EL (cell line): ENCODE data around the gene RNF149.
"Not testable (repeated sequence)": the region's sequence is repeated elsewhere in the genome, so short reads cannot be mapped to it uniquely, and the experiment has no call there.

Experiments
- DNase-seq: peaks from one replicate; pipeline ENCODE4 v3.0.0-alpha.2; 2016

RNF149 gene

GRCh38 chr2:101253013-101253702 lies 55.3 kb downstream of the RNF149 start:
- DNase-seq: peak; percentile 65

- peak; percentile 98 for DNase-seq
Observed at GRCh38 chr2:101252408-101253012, 56.0 kb downstream of the RNF149 start, which contains the start of gene CNOT11. CNOT11 (plus strand) TSS chr2:101252886; CDS start chr2:101252965, 79 bp downstream.

DNA sequence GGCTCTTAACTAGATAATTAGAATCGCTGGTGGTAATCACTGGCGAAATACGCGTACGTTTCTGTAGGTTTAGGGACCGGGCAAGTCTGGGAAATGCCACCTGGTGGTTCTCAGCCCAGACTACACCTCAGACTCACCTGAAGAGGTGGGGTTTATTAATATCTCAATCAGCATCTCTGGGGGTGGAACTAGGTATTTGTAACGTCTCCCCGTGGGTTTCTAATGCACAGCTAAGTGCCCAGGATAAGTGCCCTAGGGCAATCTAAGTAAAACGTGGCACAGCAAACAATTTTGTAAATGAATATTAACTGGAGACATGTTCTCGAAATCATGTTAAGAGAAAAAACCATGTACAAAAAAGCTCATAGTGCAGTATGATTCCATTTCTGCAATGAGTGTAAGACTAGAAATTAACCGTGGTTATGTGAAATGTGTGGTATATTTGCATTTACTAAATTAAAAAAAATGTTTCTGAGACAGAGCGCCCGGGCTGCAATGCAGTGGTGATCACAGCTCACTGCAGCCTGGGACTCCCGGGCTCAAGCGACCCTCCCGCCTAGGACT lies 56.6 kb downstream of the RNF149 start:
- no peak for DNase-seq

DNA sequence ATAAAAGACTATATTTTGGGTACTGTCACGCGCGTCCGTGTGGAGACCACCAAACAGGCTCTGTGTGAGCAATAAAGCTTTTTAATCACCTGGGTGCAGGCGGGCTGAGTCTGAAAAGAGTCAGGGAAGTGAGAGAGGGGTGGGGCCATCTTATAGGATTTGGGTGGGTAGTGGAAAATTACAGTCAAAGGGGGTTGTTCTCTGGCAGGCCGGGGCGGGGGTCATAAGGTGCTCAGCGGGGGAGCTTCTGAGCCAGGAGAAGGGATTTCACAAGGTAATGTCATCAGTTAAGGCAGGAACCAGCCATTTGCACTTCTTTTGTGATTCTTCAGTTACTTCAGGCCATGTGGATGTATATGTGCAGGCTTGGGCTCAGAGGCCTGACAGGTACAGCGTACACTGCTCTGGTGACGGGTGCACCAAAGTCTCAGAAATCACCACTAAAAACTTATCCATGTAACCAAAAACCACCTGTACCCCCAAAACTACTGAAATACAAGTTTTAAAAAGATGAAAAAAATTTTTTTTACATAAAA lies 57.2 kb downstream of the RNF149 start:
- DNase-seq: not testable (repeated sequence)

DNA sequence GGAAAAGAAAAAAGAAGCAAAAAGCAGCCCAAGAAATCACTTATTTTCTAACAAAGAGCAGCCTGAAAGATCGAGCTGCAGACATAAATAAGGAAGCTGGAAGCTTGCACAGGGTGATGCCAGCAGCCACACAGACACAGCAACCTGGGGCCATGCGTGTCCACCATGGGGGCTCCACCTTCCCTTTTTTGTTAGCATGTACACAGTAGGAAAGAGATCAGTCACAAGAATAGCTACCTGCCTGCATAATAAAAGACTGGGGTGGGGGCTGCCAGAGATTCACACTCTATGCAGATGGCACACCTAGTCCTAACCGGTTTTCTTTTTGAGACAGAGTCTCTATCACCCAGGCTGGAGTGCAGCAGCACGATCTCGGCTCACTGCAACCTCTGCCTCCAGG lies 58.7 kb downstream of the RNF149 start:
- no peak for DNase-seq

DNA sequence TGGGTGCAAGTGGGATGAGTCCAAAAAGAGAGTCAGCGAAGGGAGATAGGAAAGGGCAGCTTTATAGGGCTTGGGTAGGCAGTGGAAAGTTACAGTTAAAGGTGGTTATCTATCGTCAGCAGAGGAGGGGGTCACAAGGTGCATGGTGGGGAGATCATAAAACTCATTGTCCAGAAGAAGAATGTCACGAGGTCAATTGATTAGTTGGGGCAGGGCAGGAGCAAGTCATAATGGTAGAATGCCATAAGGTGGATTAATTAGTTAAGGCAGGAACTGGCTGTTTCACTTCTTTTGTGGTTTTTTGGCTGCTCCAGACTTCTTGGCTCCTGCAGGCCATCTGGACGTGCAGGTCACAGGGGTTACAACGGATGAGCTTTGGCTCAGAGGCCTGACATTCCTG lies 59.7 kb downstream of the RNF149 start:
- DNase-seq: peak; percentile 24

DNA sequence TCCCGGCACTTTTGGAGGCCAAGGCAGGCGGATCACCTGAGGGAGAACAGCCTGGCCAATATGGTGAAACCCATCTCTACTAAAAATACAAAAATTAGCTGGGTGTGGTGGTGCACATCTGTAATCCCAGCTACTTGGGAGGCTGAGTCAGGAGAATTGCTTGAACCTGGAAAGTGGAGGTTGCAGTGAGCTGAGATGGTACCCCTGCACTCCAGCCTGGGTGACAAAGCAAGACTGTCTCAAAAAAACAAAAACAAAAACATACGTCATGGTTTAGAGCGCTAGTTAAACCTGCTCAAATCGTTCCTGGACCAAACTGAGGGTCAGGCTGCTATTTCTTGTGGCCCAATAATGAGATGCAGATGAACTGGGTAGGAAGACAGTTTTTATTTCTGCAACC lies 63.0 kb downstream of the RNF149 start:
- not testable (repeated sequence) for DNase-seq

- not testable (repeated sequence) for DNase-seq
Observed at GRCh38 chr2:101244899-101245298, 63.6 kb downstream of the RNF149 start.

DNA sequence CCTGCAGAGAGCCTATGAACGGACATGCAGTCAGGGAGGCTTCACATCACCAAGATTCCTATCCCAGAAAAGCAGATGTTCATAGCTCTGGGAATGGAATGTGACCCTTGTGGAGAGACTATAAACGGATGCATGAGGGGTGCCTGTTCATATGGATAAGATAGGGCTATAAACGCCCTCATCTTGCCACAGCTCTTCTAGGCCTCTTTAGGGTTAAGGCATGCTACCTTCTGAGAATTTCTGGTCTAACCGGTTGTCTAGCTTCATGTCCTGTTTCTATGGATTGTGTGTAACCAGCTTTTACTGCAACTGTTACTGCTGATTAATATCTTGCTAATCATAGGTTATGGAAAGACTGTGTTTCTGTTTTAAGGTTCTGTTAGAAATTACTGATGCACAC lies 64.1 kb downstream of the RNF149 start:
- DNase-seq: not testable (repeated sequence)

GRCh38 chr2:101241158-101241557 lies 67.3 kb downstream of the RNF149 start:
- DNase-seq: no peak

GRCh38 chr2:101240694-101241093 lies 67.8 kb downstream of the RNF149 start:
- peak; percentile 24 for DNase-seq

DNA sequence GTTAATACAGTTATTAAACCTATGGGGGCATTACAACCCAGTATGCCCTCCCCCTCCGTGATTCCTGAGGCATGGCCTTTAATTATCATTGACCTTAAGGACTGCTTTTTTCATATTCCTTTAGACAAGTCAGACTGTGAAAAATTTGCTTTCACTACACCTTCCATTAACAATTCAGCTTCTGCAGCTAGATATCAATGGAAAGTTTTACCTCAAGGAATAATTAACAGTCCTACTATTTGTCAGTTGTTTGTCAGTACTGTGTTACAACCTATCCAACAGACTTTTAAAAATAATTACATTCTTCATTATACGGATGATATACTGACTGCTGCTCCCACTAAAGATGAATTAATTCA lies 68.8 kb downstream of the RNF149 start:
- not testable (repeated sequence) for DNase-seq

DNA sequence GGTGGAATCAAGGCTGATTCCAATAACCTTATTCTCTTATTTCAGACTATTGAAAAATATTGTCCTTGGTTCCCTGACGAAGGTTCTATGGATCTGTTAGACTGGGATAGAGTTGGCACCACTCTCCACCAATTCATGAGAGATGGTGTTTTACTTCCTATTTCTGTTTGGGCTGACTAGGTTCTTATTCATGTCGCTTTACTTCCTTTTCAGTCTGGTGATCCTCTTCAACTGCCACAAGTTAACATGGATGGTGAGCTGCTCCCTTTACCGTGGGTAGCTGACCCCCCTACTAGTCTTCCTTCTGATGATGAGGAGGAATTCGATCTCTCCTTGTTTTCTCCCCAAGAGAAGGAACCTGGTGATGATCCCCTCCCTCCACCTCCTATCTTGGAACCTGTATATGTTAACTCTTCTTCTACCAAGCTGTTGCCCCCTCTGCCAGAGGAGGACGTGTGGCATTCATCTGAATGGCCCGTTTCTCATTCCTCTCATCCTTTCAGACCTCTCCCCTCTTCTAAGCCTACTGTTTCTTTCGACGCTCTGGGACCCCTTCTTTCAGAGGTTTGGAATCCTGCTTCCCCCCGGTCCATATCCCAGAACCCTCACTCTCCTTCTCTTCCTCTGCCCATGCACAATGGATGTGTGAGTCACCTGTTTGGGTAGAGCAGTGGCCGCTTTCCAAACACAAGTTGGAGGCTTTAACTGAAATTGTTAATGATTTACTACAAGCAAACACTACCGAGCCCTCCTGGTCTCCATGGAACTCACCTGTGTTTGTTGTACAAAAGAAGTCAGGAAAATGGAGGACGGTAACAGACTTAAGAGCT lies 69.4 kb downstream of the RNF149 start:
- no peak for DNase-seq

DNA sequence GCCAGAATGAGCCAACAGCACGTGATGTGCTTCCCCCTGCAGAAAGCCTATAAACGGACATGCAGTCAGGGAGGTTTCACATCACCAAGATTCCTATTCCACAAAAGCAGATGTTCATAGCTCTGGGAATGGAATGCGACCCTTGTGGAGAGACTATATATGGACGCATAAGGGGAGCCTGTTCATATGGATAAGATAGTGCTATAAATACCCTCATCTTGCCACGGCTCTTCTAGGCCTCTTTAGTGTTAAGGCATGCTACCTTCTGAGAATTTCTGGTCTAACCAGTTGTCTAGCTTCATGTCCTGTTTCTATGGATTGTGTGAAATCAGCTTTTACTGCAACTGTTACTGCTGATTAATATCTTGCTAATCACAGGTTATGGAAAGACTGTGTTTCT lies 70.6 kb downstream of the RNF149 start:
- not testable (repeated sequence) for DNase-seq

- not testable (repeated sequence) for DNase-seq
Observed at GRCh38 chr2:101235956-101236355, 72.5 kb downstream of the RNF149 start.

- no peak for DNase-seq
Observed at GRCh38 chr2:101234169-101234938, 74.1 kb downstream of the RNF149 start.

GRCh38 chr2:101232770-101233169 lies 75.7 kb downstream of the RNF149 start:
- DNase-seq: no peak

- no peak for DNase-seq
Observed at GRCh38 chr2:101231937-101232730, 76.4 kb downstream of the RNF149 start.

DNA sequence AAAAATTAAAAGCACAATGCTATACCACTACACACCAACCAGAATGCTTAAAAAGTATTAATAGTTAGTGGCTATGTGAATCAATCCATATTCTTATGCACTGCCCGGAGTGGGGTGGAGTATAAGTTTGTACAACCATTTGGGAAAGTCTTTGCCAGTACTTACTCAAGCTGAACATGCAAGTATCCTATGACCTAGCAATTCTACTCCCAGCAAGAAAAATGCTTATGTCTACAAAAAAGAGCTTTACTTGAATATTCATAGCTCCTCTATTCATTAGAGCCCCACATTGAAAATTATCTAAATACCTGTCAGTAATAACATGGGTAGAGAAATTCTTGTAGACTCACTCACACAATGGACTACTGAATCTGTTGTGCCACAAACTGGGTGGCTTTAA lies 77.3 kb downstream of the RNF149 start:
- DNase-seq: no peak

- peak; percentile 21 for DNase-seq
Observed at GRCh38 chr2:101230541-101231001, 77.9 kb downstream of the RNF149 start.
